ENCODE results near the gene PDK2. TPM values are rescaled to one million over a fixed set of nuclear protein-coding genes. Genes with fewer than 3 reads are reported as not detected.
A peak's percentile ranks its signal among the peaks of the same experiment; 100 is the strongest.

PDK2 gene
- total RNA-seq, 4 donors from 2014 or later, result 111 to 335 (median 124) TPM

DNA sequence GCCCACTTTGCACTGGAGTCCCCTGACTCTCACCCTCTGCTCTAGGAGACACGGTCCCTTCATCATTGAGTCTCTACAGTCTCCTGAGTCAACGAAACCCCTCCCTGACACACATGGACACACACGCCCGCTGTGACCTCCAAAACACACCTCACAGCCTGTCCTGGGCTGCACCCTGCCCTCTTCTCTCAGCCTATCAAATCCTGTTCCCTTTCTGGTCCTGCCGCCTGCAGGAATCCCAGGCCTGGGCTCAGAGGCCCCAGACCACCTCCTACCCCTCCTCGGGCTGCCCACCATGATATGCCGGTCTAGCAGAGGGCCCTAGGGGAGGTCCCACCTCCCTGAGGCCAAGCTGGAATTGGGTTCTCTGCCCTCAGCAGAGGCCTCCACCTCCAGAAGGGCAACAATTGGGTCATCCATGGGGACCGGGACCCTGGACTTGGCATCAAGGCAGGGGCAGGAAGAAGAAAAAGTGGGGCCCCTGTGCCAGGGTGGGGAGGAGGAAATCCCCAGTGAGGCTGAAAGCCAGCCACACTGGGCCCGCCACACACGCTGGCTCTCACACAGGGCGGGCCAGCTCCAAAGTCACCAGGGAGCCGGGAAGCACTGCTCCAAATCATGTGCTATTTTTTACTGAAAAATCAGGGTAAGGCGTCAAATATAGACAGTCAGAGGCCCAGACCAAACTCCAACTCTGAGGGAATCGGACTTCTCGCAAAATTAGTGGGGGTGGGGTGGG, 51.9 kb downstream of the PDK2 start:
- H3K9me3 ChIP-seq, result no peaks in the 10 kb centered on the region
- no peaks in the 10 kb centered on the region for H3K27me3 ChIP-seq
- TF ChIP-seq, protein P1, sequence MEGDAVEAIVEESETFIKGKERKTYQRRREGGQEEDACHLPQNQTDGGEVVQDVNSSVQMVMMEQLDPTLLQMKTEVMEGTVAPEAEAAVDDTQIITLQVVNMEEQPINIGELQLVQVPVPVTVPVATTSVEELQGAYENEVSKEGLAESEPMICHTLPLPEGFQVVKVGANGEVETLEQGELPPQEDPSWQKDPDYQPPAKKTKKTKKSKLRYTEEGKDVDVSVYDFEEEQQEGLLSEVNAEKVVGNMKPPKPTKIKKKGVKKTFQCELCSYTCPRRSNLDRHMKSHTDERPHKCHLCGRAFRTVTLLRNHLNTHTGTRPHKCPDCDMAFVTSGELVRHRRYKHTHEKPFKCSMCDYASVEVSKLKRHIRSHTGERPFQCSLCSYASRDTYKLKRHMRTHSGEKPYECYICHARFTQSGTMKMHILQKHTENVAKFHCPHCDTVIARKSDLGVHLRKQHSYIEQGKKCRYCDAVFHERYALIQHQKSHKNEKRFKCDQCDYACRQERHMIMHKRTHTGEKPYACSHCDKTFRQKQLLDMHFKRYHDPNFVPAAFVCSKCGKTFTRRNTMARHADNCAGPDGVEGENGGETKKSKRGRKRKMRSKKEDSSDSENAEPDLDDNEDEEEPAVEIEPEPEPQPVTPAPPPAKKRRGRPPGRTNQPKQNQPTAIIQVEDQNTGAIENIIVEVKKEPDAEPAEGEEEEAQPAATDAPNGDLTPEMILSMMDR (IDR thresholded peaks at IDR 0.05 in 4 of 5, conservative IDR thresholded peaks at IDR 0.05 in 1 of 5), result no peak
- no peak for TF ChIP-seq POLR2A (IDR thresholded peaks at IDR 0.05)
- ATAC-seq (no peak), DNase-seq (no peak)
- H3K4me3 ChIP-seq, result peak overlapping the region; percentile 76 to 95 (median 84)
- peaks cover 40 to 50% of the 10 kb centered on the region in 2 donors for H3K4me1 ChIP-seq
- intact Hi-C loops (cut with DNase I; ENCODE audit: low total_unique reads), result loop anchor here (5.0 kb wide), 1 partner anchor 35 kb away; no protein-coding TSS in a partner anchor
- peak overlapping the region; percentile 85 to 93 (median 91) for H3K27ac ChIP-seq
- in situ Hi-C loops (cut with MboI; ENCODE audit: low sequenced_read_pairs in 4 of 4), result no loop called here
- peaks cover 0 to 11% of the 10 kb centered on the region in 2 donors for H3K36me3 ChIP-seq

DNA sequence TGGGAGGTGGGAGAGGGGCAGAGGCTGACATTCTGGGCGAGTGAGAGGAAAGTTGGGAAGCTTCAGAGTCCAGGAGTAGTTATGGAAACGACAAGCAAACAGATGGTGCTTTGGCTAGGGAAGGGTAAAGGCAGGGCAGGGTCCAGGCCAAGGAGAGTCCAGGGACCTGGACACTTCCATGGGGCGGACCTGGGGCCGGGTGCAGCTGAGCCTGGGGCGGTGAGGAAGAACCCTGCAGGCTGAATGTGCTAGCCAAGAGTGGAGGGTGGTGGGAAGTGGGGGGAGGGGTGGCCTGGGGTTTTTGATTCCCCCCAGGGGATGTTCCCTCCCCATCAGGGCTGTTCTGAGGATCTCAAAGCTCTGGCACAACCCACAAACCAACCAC, 52.7 kb downstream of the PDK2 start:
- intact Hi-C loops (cut with DNase I; ENCODE audit: low total_unique reads), result loop anchor here (5.0 kb wide), 1 partner anchor 36 kb away; no protein-coding TSS in a partner anchor
- TF ChIP-seq, protein P1 (IDR thresholded peaks at IDR 0.05 in 4 of 5, conservative IDR thresholded peaks at IDR 0.05 in 1 of 5), result no peak
- TF ChIP-seq POLR2A (IDR thresholded peaks at IDR 0.05), result no peak
- no peaks in the 10 kb centered on the region for H3K9me3 ChIP-seq
- no peaks in the 10 kb centered on the region for H3K27me3 ChIP-seq
- peak overlapping the region; percentile 85 to 93 (median 91) for H3K27ac ChIP-seq
- peak overlapping the region; percentile 76 to 95 (median 84) for H3K4me3 ChIP-seq
- no peak for ATAC-seq
- DNase-seq, result no peak
- peaks cover 48 to 54% of the 10 kb centered on the region in 2 donors for H3K4me1 ChIP-seq
- H3K36me3 ChIP-seq, result peaks cover 0 to 8% of the 10 kb centered on the region in 2 donors
- in situ Hi-C loops (cut with MboI; ENCODE audit: low sequenced_read_pairs in 4 of 4), result no loop called here

DNA sequence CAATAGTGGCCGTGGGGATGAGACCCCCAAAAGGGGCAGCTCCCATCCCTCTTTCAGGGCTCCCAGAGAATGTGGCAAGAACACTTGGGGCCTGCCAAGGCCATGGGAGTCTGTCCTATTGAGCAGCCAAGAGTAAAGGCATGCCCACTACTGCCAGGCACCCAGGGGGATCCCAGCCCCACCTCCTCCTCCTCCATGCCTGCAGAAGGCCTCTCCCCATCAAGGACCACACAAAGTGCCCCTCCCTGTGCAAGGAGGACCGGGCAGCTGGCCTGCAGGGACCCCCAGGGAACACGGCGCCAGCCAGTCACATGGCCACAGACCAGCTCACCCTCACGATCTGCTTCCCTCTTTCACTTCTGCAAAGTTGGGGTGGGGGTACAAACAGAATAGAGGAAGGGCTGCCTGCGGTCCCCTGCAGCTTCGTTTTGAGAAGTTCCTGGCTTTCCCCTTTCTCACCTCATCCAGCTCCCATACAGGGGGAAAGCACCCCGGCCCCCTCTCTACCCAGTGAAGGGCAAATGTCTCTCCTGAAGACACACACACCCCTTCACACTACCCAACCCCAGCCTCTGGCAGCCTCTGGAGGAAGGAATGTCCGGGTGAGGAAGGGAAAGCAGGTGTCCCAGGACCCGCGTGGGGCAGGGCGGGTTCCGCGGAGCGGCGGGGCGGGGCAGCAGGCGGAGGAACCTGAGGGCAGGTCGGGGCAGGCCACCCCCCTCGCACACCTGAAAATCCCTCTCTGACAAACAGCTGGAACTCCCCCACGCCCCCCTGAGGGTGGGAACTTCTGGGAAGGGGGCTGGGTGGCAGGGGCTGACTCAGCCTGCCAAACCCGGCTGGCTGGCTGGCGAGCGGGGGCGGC, 53.3 kb downstream of the PDK2 start:
- intact Hi-C loops (cut with DNase I; ENCODE audit: low total_unique reads), result loop anchor here (5.0 kb wide), 1 partner anchor 36 kb away; no protein-coding TSS in a partner anchor
- Histone ChIP-seq H3K4me3 (peak overlapping the region; percentile 76 to 95 (median 84)), H3K27me3 (no peaks in the 10 kb centered on the region), H3K36me3 (peaks cover 0 to 4% of the 10 kb centered on the region in 2 donors), H3K9me3 (no peaks in the 10 kb centered on the region), H3K4me1 (peaks cover 52 to 55% of the 10 kb centered on the region in 2 donors), H3K27ac (peak overlapping the region; percentile 85 to 93 (median 91))
- TF ChIP-seq POLR2A (IDR thresholded peaks at IDR 0.05), result no peak
- TF ChIP-seq, protein P1 (IDR thresholded peaks at IDR 0.05 in 4 of 5, conservative IDR thresholded peaks at IDR 0.05 in 1 of 5), result peak in 1 of 5 experiments; percentile 33
- in situ Hi-C loops (cut with MboI; ENCODE audit: low sequenced_read_pairs in 4 of 4), result no loop called here
- DNase-seq (peak in 1 of 2 donors; percentile 60), ATAC-seq (peak in 1 of 2 donors; percentile 11)

DNA sequence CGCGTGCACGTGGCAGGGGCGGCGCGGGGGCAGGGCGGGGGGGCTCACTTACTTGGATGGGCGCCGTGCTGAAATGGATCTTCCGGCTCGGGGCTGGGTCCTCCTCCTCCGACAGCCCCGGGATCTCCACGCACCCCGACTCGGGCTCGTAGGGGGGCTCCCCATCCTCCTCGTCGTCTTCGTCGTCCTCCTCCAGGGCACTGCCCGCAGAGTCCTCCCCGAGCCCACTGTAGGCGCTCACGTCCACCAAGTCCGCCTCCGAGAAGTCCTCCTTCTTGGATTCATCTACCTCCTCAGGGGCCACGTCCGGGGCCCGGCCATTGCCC, 53.9 kb downstream of the PDK2 start:
- in situ Hi-C loops (cut with MboI; ENCODE audit: low sequenced_read_pairs in 4 of 4), result no loop called here

More for the DNA sequence above, 53.9 kb downstream of the PDK2 start:
- H3K4me3 ChIP-seq, result peak overlapping the region; percentile 76 to 95 (median 84)
- intact Hi-C loops (cut with DNase I; ENCODE audit: low total_unique reads), result loop anchor here (5.0 kb wide), 1 partner anchor 37 kb away; no protein-coding TSS in a partner anchor
- TF ChIP-seq POLR2A (IDR thresholded peaks at IDR 0.05), result no peak
- TF ChIP-seq, protein P1 (IDR thresholded peaks at IDR 0.05 in 4 of 5, conservative IDR thresholded peaks at IDR 0.05 in 1 of 5), result no peak
- H3K27ac ChIP-seq, result peak overlapping the region; percentile 85 to 93 (median 91)
- H3K4me1 ChIP-seq, result peaks cover 58 to 61% of the 10 kb centered on the region in 2 donors
- DNase-seq, result no peak
- no peak for ATAC-seq
- no peaks in the 10 kb centered on the region for H3K36me3 ChIP-seq
- H3K9me3 ChIP-seq, result no peaks in the 10 kb centered on the region
- H3K27me3 ChIP-seq, result no peaks in the 10 kb centered on the region
